ENCODE data around the gene UQCC3.

DNA sequence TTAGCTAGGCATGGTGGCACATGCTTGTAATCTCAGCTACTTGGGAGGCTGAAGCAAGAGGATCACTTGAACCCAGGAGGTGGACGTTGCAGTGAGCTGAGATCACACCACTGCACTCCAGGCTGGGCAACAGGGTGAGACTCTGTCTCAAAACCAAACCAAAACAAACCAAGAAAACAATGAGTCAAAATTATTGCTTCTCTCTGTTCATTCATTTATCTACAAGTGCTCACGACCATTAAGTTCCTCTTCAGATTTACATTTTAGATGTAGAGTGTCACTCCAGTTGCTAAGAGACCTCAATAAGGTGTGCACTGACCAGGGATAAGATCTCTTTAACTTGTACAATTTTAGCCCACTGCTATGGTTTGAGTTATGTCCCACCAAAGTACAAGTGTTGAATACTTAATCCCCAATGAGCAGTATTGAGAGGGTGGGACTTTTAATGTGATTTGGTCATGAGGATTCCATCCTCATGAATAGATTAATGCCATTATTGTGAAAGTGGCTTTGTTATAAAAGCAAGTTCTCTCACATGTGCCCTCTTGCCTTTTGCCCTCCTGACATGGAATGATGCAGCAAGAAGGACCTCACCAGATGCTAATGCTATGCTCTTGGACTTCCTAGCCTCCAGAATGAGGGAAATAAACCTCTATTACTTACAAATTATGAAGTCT is 48.0 kb downstream of the UQCC3 start:
- TF ChIP-seq CTCF (IDR thresholded peaks at IDR 0.05; ENCODE audit: low read length) (no peak), EZH2 (IDR thresholded peaks at IDR 0.05; ENCODE audit: borderline replicate concordance, low read length) (no peak)

All from OCI-LY1 (cell line).